ENCODE measurements around the gene TADA2B. TPM values are rescaled to one million over a fixed set of nuclear protein-coding genes. Genes with fewer than 3 reads are reported as not detected.
A peak's percentile ranks its signal among the peaks of the same experiment; 100 is the strongest.

TADA2B gene
- total RNA-seq, 4 donors from 2014 or later, result 13.3 to 27.3 (median 16.5) TPM

- H3K9me3 ChIP-seq, result no peaks in the 10 kb centered on the region
- no peaks in the 10 kb centered on the region for H3K27me3 ChIP-seq
- DNase-seq (ENCODE audit: low spot score in 2 of 2), result no peak
- peaks cover 0 to 38% (median 14%) of the 10 kb centered on the region in 3 donors for H3K36me3 ChIP-seq
- TF ChIP-seq CTCF (IDR thresholded peaks at IDR 0.05) (no peak), EP300 (IDR thresholded peaks at IDR 0.05) (no peak)
- no peaks in the 10 kb centered on the region for H3K4me1 ChIP-seq
- 58 to 60% methylated on average over 18 to 20 of the region's 20 CpGs for WGBS, 2 donors
- no peak overlapping the region for H3K4me3 ChIP-seq
- no peak overlapping the region for H3K27ac ChIP-seq
Measured at GRCh38 chr4:7034262-7035081, 8.7 kb upstream of the TADA2B start.

- Histone ChIP-seq H3K27ac (no peak overlapping the region), H3K36me3 (peaks cover 0 to 9% (median 0%) of the 10 kb centered on the region in 3 donors), H3K4me1 (peaks cover 0 to 14% (median 8%) of the 10 kb centered on the region in 4 donors), H3K27me3 (no peaks in the 10 kb centered on the region), H3K4me3 (no peak overlapping the region), H3K9me3 (no peaks in the 10 kb centered on the region)
- 72 to 83% methylated on average over 6 of the region's 6 CpGs for WGBS, 2 donors
- no peak for TF ChIP-seq EP300 (IDR thresholded peaks at IDR 0.05)
- TF ChIP-seq CTCF (IDR thresholded peaks at IDR 0.05), result peak in 1 of 5 experiments; percentile 3
- TF ChIP-seq POLR2A (IDR thresholded peaks at IDR 0.05), result no peak
- DNase-seq (ENCODE audit: low spot score in 2 of 2), result no peak
Measured at GRCh38 chr4:7037425-7037824, 5.7 kb upstream of the TADA2B start.

- DNase-seq (ENCODE audit: low spot score in 2 of 2), result no peak
- Histone ChIP-seq H3K4me3 (no peak overlapping the region), H3K27me3 (no peaks in the 10 kb centered on the region), H3K4me1 (peaks cover 0 to 32% (median 22%) of the 10 kb centered on the region in 4 donors), H3K27ac (no peak overlapping the region), H3K9me3 (no peaks in the 10 kb centered on the region), H3K36me3 (no peaks in the 10 kb centered on the region)
- no peak for TF ChIP-seq POLR2A (IDR thresholded peaks at IDR 0.05)
- TF ChIP-seq EP300 (IDR thresholded peaks at IDR 0.05), result no peak
- TF ChIP-seq CTCF (IDR thresholded peaks at IDR 0.05), result no peak
- 81% methylated on average over 4 of the region's 4 CpGs for WGBS, 2 donors
Measured at GRCh38 chr4:7040765-7041164, 2.4 kb upstream of the TADA2B start.

- WGBS, 2 donors, result 94% methylated on average over 19 of the region's 19 CpGs
Measured at GRCh38 chr4:7041246-7041645, 1.9 kb upstream of the TADA2B start.

More at GRCh38 chr4:7041246-7041645, 1.9 kb upstream of the TADA2B start:
- TF ChIP-seq EP300 (IDR thresholded peaks at IDR 0.05), result no peak
- no peak for TF ChIP-seq POLR2A (IDR thresholded peaks at IDR 0.05)
- TF ChIP-seq CTCF (IDR thresholded peaks at IDR 0.05), result no peak
- H3K27me3 ChIP-seq, result no peaks in the 10 kb centered on the region
- H3K4me1 ChIP-seq, result peaks cover 0 to 37% (median 27%) of the 10 kb centered on the region in 4 donors
- H3K9me3 ChIP-seq, result no peaks in the 10 kb centered on the region
- H3K27ac ChIP-seq, result no peak overlapping the region
- H3K36me3 ChIP-seq, result no peaks in the 10 kb centered on the region
- DNase-seq (ENCODE audit: low spot score in 2 of 2), result no peak
- no peak overlapping the region for H3K4me3 ChIP-seq
